Coronary artery (tissue), 2 donors: ENCODE data around the gene ITGAD.

Experiments used
- DNase-seq: peaks from one replicate; pipeline ENCODE4 v3.0.0-alpha.2; 2017; ENCODE audit warnings: low spot score
- H3K27ac ChIP-seq, 2 donors: fragments of 200-600 bp; sonication (generic); one replicate each; pipeline ENCODE4 v1.5.1; 2016 to 2019
- H3K4me3 ChIP-seq: fragments of 200-600 bp; sonication (generic); 2 replicates; pipeline ENCODE4 v1.5.1; 2016; ENCODE audit warnings: mild to moderate bottlenecking, moderate library complexity
- CTCF ChIP-seq: fragments of 200-600 bp; sonication (generic); IDR thresholded peaks from one replicate; pipeline ENCODE4 v1.5.1; 2019; ENCODE audit warnings: antibody characterized with exemption

ITGAD gene

GRCh38 chr16:31471875-31472708 is 79.0 kb downstream of the ITGAD start, which contains the start of gene TGFB1I1:
TGFB1I1 (plus strand) TSS chr16:31472152; CDS start chr16:31472189, 37 bp downstream.
- H3K4me3 ChIP-seq = peak within 1 kb of the TSS; percentile 80
- H3K27ac ChIP-seq = peak within 1 kb of the TSS; percentile 78 to 97
- TF ChIP-seq CTCF = no peak
- DNase-seq = peak; percentile 89

DNA sequence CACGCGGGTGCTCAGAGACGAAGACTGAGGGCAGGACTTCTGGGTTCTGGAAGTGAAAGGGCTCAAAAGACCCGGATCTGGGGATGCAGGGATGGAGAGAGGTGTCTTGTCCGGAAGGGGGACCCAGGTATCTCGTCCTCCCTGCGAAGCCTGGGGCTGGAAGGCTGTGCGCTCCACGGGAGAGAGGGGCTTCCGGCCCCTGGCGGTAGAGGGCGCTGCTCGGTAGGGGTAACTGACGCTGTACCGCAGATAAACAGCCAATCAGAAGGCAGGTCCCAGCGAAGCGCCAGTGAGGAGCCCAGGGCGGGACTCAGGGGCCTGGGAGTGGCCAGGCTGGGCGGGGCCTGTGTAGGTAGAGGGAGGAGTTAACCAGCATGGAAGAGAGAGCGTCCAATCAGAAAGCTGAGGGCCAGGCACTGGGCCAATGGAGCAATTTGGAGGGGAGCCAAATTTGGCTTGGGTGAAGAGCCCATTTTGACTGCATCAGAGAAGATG is 79.6 kb downstream of the ITGAD start:
- peak overlapping the region; percentile 80 for H3K4me3 ChIP-seq
- TF ChIP-seq CTCF = peak; percentile 73
- peak; percentile 97 for DNase-seq
- H3K27ac ChIP-seq = peak overlapping the region; percentile 78 to 97

DNA sequence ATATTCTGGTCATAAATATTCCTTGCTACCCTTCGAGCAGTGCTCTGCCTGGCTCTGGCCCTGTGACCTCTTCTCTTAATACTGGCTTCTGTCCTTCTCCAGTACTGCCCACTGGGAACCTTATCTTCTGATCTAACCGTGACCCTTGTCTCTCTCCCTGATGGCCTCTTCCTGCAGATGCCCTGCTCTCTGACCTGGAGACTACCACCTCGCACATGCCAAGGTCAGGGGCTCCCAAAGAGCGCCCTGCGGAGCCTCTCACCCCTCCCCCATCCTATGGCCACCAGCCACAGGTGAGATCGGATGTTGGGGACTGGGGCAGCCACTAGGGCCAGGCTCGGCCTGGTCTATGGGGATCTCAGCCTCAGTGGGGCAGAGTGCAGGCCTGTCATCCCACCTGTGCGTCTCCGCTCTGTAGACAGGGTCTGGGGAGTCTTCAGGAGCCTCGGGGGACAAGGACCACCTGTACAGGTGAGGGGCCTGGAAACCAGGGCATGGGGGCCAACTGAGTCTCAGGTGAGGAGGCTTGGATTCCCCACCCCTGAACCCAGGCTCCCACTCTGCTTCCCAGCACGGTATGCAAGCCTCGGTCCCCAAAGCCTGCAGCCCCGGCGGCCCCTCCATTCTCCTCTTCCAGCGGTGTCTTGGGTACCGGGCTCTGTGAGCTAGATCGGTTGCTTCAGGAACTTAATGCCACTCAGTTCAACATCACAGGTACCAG is 80.3 kb downstream of the ITGAD start:
- no peak for TF ChIP-seq CTCF
- Histone ChIP-seq H3K27ac (peak overlapping the region; percentile 78 to 97), H3K4me3 (peak overlapping the region; percentile 80)
- DNase-seq = no peak

GRCh38 chr16:31474173-31474714 is 81.1 kb downstream of the ITGAD start:
- TF ChIP-seq CTCF = no peak

DNA sequence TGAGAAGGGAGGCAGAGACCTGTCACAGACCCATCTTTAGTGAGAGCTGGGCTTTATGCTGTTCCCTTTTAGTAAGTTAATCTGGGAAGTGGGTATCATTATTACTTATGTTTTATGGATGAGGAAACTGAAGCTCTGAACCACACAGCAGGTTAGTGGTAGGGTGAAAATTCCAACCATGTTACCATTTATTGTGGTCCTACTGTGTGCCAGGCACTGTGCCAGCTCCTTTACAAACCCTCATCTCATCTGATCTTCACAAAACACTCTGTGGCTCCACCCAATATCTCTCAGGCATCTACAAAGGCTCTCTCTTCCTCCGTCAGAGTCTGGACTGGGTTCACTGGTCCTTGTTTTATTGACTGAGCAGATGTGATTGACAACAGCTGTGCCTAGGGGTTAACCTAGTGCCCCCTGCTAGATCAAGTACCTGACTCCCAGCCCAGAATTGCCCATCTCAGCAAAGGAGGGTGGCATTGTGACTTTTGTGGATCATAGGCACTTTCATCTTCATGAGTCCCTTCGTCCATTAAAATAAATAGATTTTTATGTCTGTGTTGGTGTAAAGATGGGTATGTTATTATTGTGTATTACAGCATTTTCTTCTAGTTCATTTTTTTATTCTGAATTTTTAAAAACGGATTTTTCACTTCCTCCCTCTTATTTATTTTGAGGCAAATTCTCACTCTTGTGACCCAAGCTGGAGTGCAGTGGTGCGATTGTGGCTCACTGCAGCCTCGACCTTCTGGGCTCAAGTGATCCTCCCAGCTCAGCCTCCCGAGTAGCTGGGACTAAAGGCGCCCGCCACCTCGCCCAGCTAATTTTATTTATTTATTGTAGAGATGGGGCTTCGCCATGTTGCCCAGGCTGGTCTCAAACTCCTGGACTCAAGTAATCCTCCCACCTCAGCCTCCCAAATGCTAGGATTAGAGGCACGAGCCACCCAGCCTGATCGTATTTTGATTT is 81.9 kb downstream of the ITGAD start:
- Histone ChIP-seq H3K27ac (no peak overlapping the region), H3K4me3 (no peak overlapping the region)
- no peak for DNase-seq
- TF ChIP-seq CTCF = no peak

More at GRCh38 chr16:31474173-31474714, 81.1 kb downstream of the ITGAD start:
- DNase-seq = no peak
- H3K4me3 ChIP-seq = no peak overlapping the region
- peak overlapping the region in 1 of 2 donors; percentile 52 for H3K27ac ChIP-seq

- H3K27ac ChIP-seq = peak overlapping the region in 1 of 2 donors; percentile 46
- peak overlapping the region; percentile 47 for H3K4me3 ChIP-seq
- DNase-seq = no peak
- no peak for TF ChIP-seq CTCF
These were observed 82.8 kb downstream of the ITGAD start for GRCh38 chr16:31475946-31476302.
